GM18511 (cell line): ENCODE data around the gene MRPS18A.
"Not testable (repeated sequence)": the region's sequence is repeated elsewhere in the genome, so short reads cannot be mapped to it uniquely, and the experiment has no call there.

Experiments used
- ATAC-seq: cut with Tn5 transposase; IDR thresholded peaks from one replicate; pipeline ENCODE4 v1.9.1; 2021; ENCODE audit warnings: mild to moderate bottlenecking, moderate library complexity; ENCODE audit not compliant: unreplicated experiment

MRPS18A gene

GRCh38 chr6:43717822-43718221 is 30.2 kb upstream of the MRPS18A start:
- no peak for ATAC-seq

- no peak for ATAC-seq
Measured at GRCh38 chr6:43717389-43717788, 29.8 kb upstream of the MRPS18A start.

GRCh38 chr6:43716099-43716498 is 28.5 kb upstream of the MRPS18A start:
- no peak for ATAC-seq

- peak; percentile 86 for ATAC-seq
Measured at GRCh38 chr6:43715056-43715788, 27.6 kb upstream of the MRPS18A start.

- peak; percentile 35 for ATAC-seq
Measured at GRCh38 chr6:43714311-43715055, 26.9 kb upstream of the MRPS18A start.

- no peak for ATAC-seq
Measured at GRCh38 chr6:43713643-43714310, 26.2 kb upstream of the MRPS18A start.

GRCh38 chr6:43712579-43712978 is 25.0 kb upstream of the MRPS18A start:
- ATAC-seq: no peak

- no peak for ATAC-seq
Measured at GRCh38 chr6:43710576-43710975, 23.0 kb upstream of the MRPS18A start.

- ATAC-seq: no peak
Measured at GRCh38 chr6:43709654-43710303, 22.2 kb upstream of the MRPS18A start.

GRCh38 chr6:43708860-43709653 is 21.5 kb upstream of the MRPS18A start:
- no peak for ATAC-seq

GRCh38 chr6:43707767-43708166 is 20.2 kb upstream of the MRPS18A start:
- ATAC-seq: no peak

GRCh38 chr6:43707269-43707668 is 19.7 kb upstream of the MRPS18A start:
- no peak for ATAC-seq

- ATAC-seq: no peak
Measured at GRCh38 chr6:43706788-43707187, 19.2 kb upstream of the MRPS18A start.

- no peak for ATAC-seq
Measured at GRCh38 chr6:43705996-43706395, 18.4 kb upstream of the MRPS18A start.

GRCh38 chr6:43703512-43704429 is 16.2 kb upstream of the MRPS18A start:
- ATAC-seq: no peak

- ATAC-seq: no peak
Measured at GRCh38 chr6:43702534-43703440, 15.2 kb upstream of the MRPS18A start.

- no peak for ATAC-seq
Measured at GRCh38 chr6:43702171-43702533, 14.6 kb upstream of the MRPS18A start.

GRCh38 chr6:43700939-43701560 is 13.5 kb upstream of the MRPS18A start:
- ATAC-seq: not testable (repeated sequence)
